H1 (cell line): Measurements from ENCODE around the gene HEATR5A.

Experiments used
- CEBPB ChIP-seq: IDR thresholded peaks from 2 replicates; pipeline ENCODE4 v1.6.1; 2012; ENCODE audit warnings: low read depth, low read length
- CTCF ChIP-seq, 3 experiments: IDR thresholded peaks; 1 replicate in 2 of 3; 2 replicates in 1 of 3; pipeline versions ENCODE4 v1.5.1 to v1.6.1; 2011; ENCODE audit warnings: low read length in 3 of 3, mild to moderate bottlenecking in 3 of 3, inconsistent platforms in 2 of 3, low read depth in 1 of 3, moderate library complexity in 1 of 3; ENCODE audit not compliant: insufficient read depth in 1 of 3; ENCODE audit errors: control extremely low read depth in 1 of 3
- EP300 ChIP-seq, 2 experiments: IDR thresholded peaks; 1 replicate in 1 of 2; 2 replicates in 1 of 2; pipeline ENCODE4 v1.6.1; 2011 to 2012; ENCODE audit warnings: low read depth in 2 of 2, low read length in 2 of 2, mild to moderate bottlenecking in 2 of 2, borderline replicate concordance in 1 of 2, inconsistent platforms in 1 of 2, moderate library complexity in 1 of 2
- HDAC6 ChIP-seq: IDR thresholded peaks from one replicate; pipeline ENCODE4 v1.7.1; 2012; ENCODE audit warnings: low read depth, mild to moderate bottlenecking, inconsistent platforms, low read length, moderate library complexity
- POLR2AphosphoS5 ChIP-seq: IDR thresholded peaks from 2 replicates; pipeline ENCODE4 v1.6.1; 2011; ENCODE audit warnings: low read depth, low read length
- RNF2 ChIP-seq: fragments of 200-900, 300-1000 bp; sonication (generic); IDR thresholded peaks from 2 replicates; pipeline ENCODE4 v1.7.1; 2016; ENCODE audit warnings: borderline replicate concordance, low read depth, mild to moderate bottlenecking, antibody characterized with exemption, low read length; ENCODE audit not compliant: poor library complexity, severe bottlenecking; ENCODE audit errors: missing control alignments
- SIN3A ChIP-seq, 2 experiments: IDR thresholded peaks in 1 of 2; conservative IDR thresholded peaks in 1 of 2; 2 replicates each; pipeline ENCODE4 v1.6.1; 2011 to 2012; ENCODE audit warnings: low read length in 2 of 2, improper control_type of control experiment in 1 of 2, low read depth in 1 of 2, mild to moderate bottlenecking in 1 of 2
- YY1 ChIP-seq: IDR thresholded peaks from 2 replicates; pipeline ENCODE4 v1.6.1; 2011; ENCODE audit warnings: low read depth, mild to moderate bottlenecking, low read length
- TF ChIP-seq, protein P1 (sequence below): IDR thresholded peaks from 2 replicates; pipeline ENCODE4 v1.6.1; 2011; ENCODE audit warnings: low read length, improper control_type of control experiment

DNA sequence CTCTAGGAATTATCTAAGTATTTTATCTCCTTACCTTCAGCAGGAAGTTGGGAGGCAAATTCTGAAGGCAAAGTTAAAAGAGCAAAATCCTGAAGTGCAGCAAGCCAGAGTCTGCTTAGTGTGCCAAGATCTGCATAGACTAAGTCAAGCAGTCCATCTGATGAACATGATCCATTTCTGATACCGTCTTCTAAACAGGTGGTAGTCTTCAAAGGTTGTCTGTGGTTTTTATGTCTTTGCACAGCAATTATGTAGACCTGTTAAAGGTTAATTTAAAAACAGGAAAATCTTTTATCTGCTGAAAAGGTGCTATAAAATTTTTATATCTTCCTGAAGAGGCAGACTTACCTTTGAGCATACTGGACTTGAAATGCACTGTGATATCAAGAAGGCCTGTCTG, 107.4 kb downstream of the HEATR5A start:
- TF ChIP-seq CTCF (IDR thresholded peaks at IDR 0.05; ENCODE audit: control extremely low read depth in 1 of 3, insufficient read depth in 1 of 3, low read depth in 1 of 3, low read length in 3 of 3) (no peak), CEBPB (no peak), EP300 (IDR thresholded peaks at IDR 0.05; ENCODE audit: borderline replicate concordance in 1 of 2, low read depth in 2 of 2, low read length in 2 of 2) (no peak), POLR2AphosphoS5 (no peak), RNF2 (no peak), SIN3A (conservative IDR thresholded peaks at IDR 0.05 in 1 of 2, IDR thresholded peaks at IDR 0.05 in 1 of 2; ENCODE audit: low read depth in 1 of 2, low read length in 2 of 2) (no peak), YY1 (no peak), HDAC6 (no peak)
- TF ChIP-seq, protein P1, sequence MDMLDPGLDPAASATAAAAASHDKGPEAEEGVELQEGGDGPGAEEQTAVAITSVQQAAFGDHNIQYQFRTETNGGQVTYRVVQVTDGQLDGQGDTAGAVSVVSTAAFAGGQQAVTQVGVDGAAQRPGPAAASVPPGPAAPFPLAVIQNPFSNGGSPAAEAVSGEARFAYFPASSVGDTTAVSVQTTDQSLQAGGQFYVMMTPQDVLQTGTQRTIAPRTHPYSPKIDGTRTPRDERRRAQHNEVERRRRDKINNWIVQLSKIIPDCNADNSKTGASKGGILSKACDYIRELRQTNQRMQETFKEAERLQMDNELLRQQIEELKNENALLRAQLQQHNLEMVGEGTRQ = no peak
